Lower leg skin (tissue), 4 donors: ENCODE data around the gene SSTR4. TPM values are rescaled to one million over a fixed set of nuclear protein-coding genes. Genes with fewer than 3 reads are reported as not detected.

Source experiments
- DNase-seq, 2 donors: peaks; one replicate each; pipeline ENCODE4 v3.0.0-alpha.2; 2019; ENCODE audit warnings: low spot score in 2 of 2
- H3K4me3 ChIP-seq: fragments of 200-600 bp; sonication (generic); 2 replicates; pipeline ENCODE4 v1.5.1; 2017; ENCODE audit warnings: mild to moderate bottlenecking, low read depth; ENCODE audit not compliant: poor library complexity, severe bottlenecking
- POLR2A ChIP-seq, 2 donors: fragments of 450-650 bp; IDR thresholded peaks; one replicate each; pipeline ENCODE4 v1.6.1; 2016 to 2017; ENCODE audit warnings: antibody characterized with exemption in 2 of 2, mild to moderate bottlenecking in 1 of 2, moderate library complexity in 1 of 2
- WGBS, 2 donors: methylation state at CpG; one replicate each; pipeline ENCODE4 v1.1.5; 2018; 5-methylcytosine and 5-hydroxymethylcytosine counted together
- intact Hi-C: fragments of 100-400 bp; cut with DNase I; formaldehyde crosslinking; loops from one replicate; pipeline ENCODE4 v1.15.0; 2023; ENCODE audit warnings: low total_unique reads
- total RNA-seq, 4 donors: library from RNA; depleted of rRNA; stranded (reverse); fragments of >200 nt; gene quantifications; one replicate each; pipeline ENCODE4 v1.1.0, GENCODE V29; 2016
- TF ChIP-seq, protein P1 (sequence below), 3 donors: fragments of 450-650 bp; IDR thresholded peaks; one replicate each; pipeline ENCODE4 v1.5.1; 2016; ENCODE audit warnings: antibody characterized with exemption in 3 of 3, mild to moderate bottlenecking in 3 of 3, moderate library complexity in 2 of 3

Gene SSTR4
- total RNA-seq, 4 donors from 2014 or later: not detected

DNA sequence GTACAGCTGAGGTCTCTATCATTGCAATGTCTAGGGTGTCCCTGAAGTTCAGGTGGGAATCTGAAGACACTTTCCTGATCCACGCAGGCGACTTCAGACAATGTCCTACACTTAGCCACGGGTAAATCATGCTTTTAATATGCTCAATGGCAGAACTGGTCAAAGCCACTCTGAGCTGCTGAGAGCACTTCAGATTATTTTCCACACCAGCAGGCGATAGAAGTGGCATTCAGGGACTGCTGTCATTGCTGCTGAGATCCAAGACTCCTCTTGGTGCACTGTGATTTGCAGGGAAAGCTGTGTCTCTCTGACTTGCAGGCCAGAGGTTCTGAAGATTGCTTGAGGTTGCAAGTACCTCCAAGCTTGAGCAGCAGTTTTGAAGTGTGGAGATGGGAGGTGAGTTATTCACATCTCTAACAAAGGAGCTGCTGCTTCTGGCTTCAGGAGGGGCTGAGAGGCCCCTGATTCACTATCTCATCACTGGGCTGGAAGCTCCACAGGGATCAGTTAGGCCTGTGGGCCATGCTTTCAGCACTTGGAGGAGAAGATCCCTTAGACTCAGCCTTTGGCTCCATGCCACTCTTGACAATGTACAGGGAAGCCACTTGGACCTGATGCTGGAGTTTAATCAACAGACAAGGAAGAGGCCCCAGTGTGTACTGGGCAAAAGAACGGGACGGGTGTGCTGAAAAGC is 2.9 kb upstream of the SSTR4 start:
- intact Hi-C loops: no loop called here
- peak in 1 of 2 donors; percentile 77 for DNase-seq
- H3K4me3 ChIP-seq: no peak overlapping the region
- 87 to 92% methylated on average over 6 of the region's 6 CpGs for WGBS, 2 donors
- TF ChIP-seq, protein P1, sequence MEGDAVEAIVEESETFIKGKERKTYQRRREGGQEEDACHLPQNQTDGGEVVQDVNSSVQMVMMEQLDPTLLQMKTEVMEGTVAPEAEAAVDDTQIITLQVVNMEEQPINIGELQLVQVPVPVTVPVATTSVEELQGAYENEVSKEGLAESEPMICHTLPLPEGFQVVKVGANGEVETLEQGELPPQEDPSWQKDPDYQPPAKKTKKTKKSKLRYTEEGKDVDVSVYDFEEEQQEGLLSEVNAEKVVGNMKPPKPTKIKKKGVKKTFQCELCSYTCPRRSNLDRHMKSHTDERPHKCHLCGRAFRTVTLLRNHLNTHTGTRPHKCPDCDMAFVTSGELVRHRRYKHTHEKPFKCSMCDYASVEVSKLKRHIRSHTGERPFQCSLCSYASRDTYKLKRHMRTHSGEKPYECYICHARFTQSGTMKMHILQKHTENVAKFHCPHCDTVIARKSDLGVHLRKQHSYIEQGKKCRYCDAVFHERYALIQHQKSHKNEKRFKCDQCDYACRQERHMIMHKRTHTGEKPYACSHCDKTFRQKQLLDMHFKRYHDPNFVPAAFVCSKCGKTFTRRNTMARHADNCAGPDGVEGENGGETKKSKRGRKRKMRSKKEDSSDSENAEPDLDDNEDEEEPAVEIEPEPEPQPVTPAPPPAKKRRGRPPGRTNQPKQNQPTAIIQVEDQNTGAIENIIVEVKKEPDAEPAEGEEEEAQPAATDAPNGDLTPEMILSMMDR (IDR thresholded peaks at IDR 0.05): no peak
- TF ChIP-seq POLR2A (IDR thresholded peaks at IDR 0.05): no peak

DNA sequence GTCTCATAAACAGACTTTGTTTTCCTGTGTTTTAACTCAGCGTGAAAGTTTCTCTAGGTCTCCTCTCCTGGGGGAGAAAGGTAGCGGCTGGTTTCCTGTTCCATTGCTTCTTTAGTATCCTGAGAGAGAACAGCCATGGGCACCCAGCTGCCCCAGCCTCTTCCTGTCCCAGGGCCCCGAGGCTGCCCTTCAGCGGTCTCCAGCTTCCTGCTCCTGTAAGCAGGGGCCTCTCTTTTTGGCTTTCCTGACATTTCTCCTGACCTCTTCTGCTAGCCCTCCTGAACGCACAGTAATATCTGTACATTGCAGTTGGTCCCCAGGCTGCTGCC is 2.4 kb upstream of the SSTR4 start:
- H3K4me3 ChIP-seq: no peak overlapping the region
- intact Hi-C loops: no loop called here
- DNase-seq: no peak
- 76 to 84% methylated on average over 5 of the region's 5 CpGs for WGBS, 2 donors
- TF ChIP-seq, protein P1 (IDR thresholded peaks at IDR 0.05): no peak
- no peak for TF ChIP-seq POLR2A (IDR thresholded peaks at IDR 0.05)

DNA sequence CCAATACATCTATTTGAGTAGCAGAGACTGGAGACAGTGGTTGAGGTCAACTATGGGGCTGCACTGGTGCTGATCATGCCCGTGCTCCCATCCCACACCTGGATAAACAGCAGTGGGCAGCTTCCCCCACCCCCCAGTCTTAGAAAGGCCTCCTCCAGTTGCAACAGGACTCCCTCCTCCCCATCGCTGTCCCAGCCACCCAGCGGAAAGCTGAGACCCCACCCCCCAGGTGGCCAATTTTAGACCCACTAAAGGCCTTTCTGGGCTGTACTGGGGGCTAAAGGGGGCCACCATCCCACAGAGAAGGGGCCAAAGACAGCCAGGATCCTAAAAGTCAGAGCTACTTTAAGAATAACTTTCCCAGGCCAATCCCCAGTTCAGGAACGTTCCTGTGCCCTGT is 1.2 kb upstream of the SSTR4 start:
- TF ChIP-seq POLR2A (IDR thresholded peaks at IDR 0.05): no peak
- TF ChIP-seq, protein P1 (IDR thresholded peaks at IDR 0.05): no peak
- peak in 1 of 2 donors; percentile 62 for DNase-seq
- H3K4me3 ChIP-seq: no peak overlapping the region
- intact Hi-C loops: no loop called here
- 91 to 96% methylated on average over 4 of the region's 4 CpGs for WGBS, 2 donors

DNA sequence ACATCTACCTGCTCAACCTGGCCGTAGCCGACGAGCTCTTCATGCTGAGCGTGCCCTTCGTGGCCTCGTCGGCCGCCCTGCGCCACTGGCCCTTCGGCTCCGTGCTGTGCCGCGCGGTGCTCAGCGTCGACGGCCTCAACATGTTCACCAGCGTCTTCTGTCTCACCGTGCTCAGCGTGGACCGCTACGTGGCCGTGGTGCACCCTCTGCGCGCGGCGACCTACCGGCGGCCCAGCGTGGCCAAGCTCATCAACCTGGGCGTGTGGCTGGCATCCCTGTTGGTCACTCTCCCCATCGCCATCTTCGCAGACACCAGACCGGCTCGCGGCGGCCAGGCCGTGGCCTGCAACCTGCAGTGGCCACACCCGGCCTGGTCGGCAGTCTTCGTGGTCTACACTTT is 619 bp downstream of the SSTR4 start:
- intact Hi-C loops: no loop called here
- DNase-seq: peak in 1 of 2 donors; percentile 76

DNA sequence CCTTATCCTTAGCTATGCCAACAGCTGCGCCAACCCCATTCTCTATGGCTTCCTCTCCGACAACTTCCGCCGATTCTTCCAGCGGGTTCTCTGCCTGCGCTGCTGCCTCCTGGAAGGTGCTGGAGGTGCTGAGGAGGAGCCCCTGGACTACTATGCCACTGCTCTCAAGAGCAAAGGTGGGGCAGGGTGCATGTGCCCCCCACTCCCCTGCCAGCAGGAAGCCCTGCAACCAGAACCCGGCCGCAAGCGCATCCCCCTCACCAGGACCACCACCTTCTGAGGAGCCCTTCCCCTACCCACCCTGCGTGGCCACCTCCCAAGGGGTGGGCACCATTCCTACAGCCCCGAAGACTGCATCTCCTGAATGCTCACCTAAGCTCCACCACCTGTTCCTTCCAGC is 1.3 kb downstream of the SSTR4 start:
- TF ChIP-seq POLR2A (IDR thresholded peaks at IDR 0.05): no peak
- TF ChIP-seq, protein P1 (IDR thresholded peaks at IDR 0.05): no peak
- WGBS, 2 donors: 96 to 98% methylated on average over 11 of the region's 11 CpGs
- intact Hi-C loops: no loop called here
- DNase-seq: peak in 1 of 2 donors; percentile 40
- H3K4me3 ChIP-seq: no peak overlapping the region

More for the DNA sequence above, 619 bp downstream of the SSTR4 start:
- WGBS, 2 donors: 87 to 94% methylated on average over 33 to 41 of the region's 41 CpGs
- H3K4me3 ChIP-seq: no peak overlapping the region
- TF ChIP-seq, protein P1 (IDR thresholded peaks at IDR 0.05): no peak
- no peak for TF ChIP-seq POLR2A (IDR thresholded peaks at IDR 0.05)

DNA sequence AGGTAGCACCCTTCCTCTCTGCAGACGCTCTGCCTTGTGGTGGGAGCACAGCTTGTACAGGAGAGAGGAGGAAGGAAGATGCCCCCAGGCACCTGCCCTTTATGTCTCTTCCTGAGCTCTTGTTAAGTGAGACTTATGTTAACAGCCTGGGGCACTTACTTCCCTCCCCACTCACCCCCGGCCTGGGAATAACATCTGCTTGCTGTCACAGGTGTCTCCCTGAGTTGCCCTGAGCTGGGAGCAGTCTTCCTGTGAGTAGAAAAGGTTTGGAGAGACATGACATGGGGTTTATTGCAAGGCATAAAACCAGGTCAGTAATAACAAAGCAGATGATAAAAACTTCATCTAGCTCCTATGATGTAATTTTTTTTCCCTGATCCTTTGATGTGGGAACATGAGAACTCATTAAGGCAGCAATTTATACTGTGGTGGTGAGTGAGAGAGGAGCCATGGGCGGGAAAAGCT is 1.9 kb downstream of the SSTR4 start:
- TF ChIP-seq POLR2A (IDR thresholded peaks at IDR 0.05): no peak
- TF ChIP-seq, protein P1 (IDR thresholded peaks at IDR 0.05): no peak
- 27 to 30% methylated on average over 3 of the region's 3 CpGs for WGBS, 2 donors
- H3K4me3 ChIP-seq: no peak overlapping the region
- intact Hi-C loops: no loop called here
- DNase-seq: peak in 1 of 2 donors; percentile 80
